Heart left ventricle (tissue), 13 donors: Measurements from ENCODE around the gene PI4K2B.

Experiments
- POLR2A ChIP-seq, 2 donors: fragments of 450-650 bp; IDR thresholded peaks; one replicate each; pipeline ENCODE4 v1.6.1; 2017; ENCODE audit warnings: antibody characterized with exemption in 2 of 2, mild to moderate bottlenecking in 2 of 2, moderate library complexity in 2 of 2
- TF ChIP-seq, protein P1 (sequence below), 12 donors: fragments of 200-600 bp; sonication (generic) in 4 of 12; IDR thresholded peaks; one replicate each; pipeline versions ENCODE4 v1.5.0 to v1.8.0; 2018 to 2022; ENCODE audit warnings: antibody characterized with exemption in 12 of 12, mild to moderate bottlenecking in 5 of 12
- donor health status: ischemic (EF 13 %, LVEDD 7.1; RV severe dilation, severe dysfunction).
- donor health status: DM: no; HTN: yes; CAD: no.
- donor health status: DM: no; HTN: no; CAD: no.
- donor health status: ischemic (EF 25% LVEDD 6.9; RV normal size, moderate dysfunction).
- donor health status: ischemic (EF 25% LVEDD 5.7; RV mildly dilated, moderate dysfunction).
- donor health status: ischemic (EF 35%, LVEDD 5.7; RV mildly dilated, moderate dysfunction).
- donor health status: nonischemic (EF 11% LVEDD 7.7; RV severe dilation, severe dysfunction).
- donor health status: DM: yes; HTN: yes; CAD: no.
- donor health status: PGD.
- donor health status: ischemic (EF 29% LVEDD 5.4; RV normal size, mild dysfunction).
- donor health status: nonischemic (EF 23%, LVEDD 6.1; RV moderate dilation, normal function).

DNA sequence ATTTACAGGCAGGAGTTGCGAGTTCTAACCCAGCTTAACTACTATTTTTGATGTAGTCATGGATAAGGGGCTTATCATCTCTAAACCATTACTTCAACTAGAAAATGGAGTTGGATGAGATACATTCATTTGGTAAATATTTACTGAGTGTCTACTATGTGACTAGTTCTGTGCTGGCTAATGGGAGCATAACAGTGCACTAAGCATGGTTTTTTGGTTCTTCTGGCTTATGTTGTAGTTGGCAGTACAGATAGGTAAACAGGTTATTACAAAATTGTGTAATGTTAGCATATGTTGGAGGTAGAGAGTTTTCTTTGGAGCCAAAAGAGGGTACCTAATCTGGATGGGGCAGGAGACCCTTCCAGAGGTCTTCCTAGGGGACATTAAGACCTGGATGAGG lies 25.8 kb upstream of the PI4K2B start:
- TF ChIP-seq, protein P1, sequence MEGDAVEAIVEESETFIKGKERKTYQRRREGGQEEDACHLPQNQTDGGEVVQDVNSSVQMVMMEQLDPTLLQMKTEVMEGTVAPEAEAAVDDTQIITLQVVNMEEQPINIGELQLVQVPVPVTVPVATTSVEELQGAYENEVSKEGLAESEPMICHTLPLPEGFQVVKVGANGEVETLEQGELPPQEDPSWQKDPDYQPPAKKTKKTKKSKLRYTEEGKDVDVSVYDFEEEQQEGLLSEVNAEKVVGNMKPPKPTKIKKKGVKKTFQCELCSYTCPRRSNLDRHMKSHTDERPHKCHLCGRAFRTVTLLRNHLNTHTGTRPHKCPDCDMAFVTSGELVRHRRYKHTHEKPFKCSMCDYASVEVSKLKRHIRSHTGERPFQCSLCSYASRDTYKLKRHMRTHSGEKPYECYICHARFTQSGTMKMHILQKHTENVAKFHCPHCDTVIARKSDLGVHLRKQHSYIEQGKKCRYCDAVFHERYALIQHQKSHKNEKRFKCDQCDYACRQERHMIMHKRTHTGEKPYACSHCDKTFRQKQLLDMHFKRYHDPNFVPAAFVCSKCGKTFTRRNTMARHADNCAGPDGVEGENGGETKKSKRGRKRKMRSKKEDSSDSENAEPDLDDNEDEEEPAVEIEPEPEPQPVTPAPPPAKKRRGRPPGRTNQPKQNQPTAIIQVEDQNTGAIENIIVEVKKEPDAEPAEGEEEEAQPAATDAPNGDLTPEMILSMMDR (IDR thresholded peaks at IDR 0.05) = no peak
- TF ChIP-seq POLR2A (IDR thresholded peaks at IDR 0.05) = no peak
